SH-SY5Y (cell line): Measurements from ENCODE around the gene MRPL4.

Experiments used
- GATA2 ChIP-seq: IDR thresholded peaks from 2 replicates; pipeline ENCODE4 v1.6.1; 2011; ENCODE audit warnings: mild to moderate bottlenecking, low read depth, low read length
- GATA3 ChIP-seq: IDR thresholded peaks from 2 replicates; pipeline ENCODE4 v1.6.1; 2011; ENCODE audit warnings: low read depth, mild to moderate bottlenecking, low read length, moderate library complexity

Gene MRPL4

GRCh38 chr19:10224337-10224736 is 27.7 kb upstream of the MRPL4 start:
- TF ChIP-seq GATA3 = no peak
- no peak for TF ChIP-seq GATA2

- TF ChIP-seq GATA2 = no peak
- no peak for TF ChIP-seq GATA3
Measured at GRCh38 chr19:10226021-10226375, 26.0 kb upstream of the MRPL4 start.

- no peak for TF ChIP-seq GATA2
- TF ChIP-seq GATA3 = no peak
Measured at GRCh38 chr19:10226376-10227025, 25.5 kb upstream of the MRPL4 start.

GRCh38 chr19:10227026-10227971 is 24.7 kb upstream of the MRPL4 start:
- TF ChIP-seq GATA2 (no peak), GATA3 (no peak)

GRCh38 chr19:10228393-10228792 is 23.6 kb upstream of the MRPL4 start:
- TF ChIP-seq GATA3 (no peak), GATA2 (no peak)

- TF ChIP-seq GATA2 = no peak
- TF ChIP-seq GATA3 = no peak
Measured at GRCh38 chr19:10228920-10229319, 23.1 kb upstream of the MRPL4 start.

- TF ChIP-seq GATA2 (no peak), GATA3 (no peak)
Measured at GRCh38 chr19:10230173-10230860, 21.7 kb upstream of the MRPL4 start.

GRCh38 chr19:10230861-10231611 is 21.0 kb upstream of the MRPL4 start, which contains the start of gene S1PR2:
Gene S1PR2 (minus strand): TSS chr19:10231331. CDS start chr19:10224905, 6,426 bp downstream.
- TF ChIP-seq GATA2 (no peak), GATA3 (no peak)

- TF ChIP-seq GATA2 (no peak), GATA3 (no peak)
Measured at GRCh38 chr19:10231612-10232228, 20.3 kb upstream of the MRPL4 start.

- TF ChIP-seq GATA2 (no peak), GATA3 (no peak)
Measured at GRCh38 chr19:10233946-10234345, 18.1 kb upstream of the MRPL4 start.

GRCh38 chr19:10235003-10235402 is 17.0 kb upstream of the MRPL4 start:
- TF ChIP-seq GATA3 (no peak), GATA2 (no peak)

GRCh38 chr19:10237702-10238101 is 14.3 kb upstream of the MRPL4 start:
- TF ChIP-seq GATA3 = no peak
- TF ChIP-seq GATA2 = no peak

GRCh38 chr19:10238172-10238783 is 13.7 kb upstream of the MRPL4 start:
- no peak for TF ChIP-seq GATA3
- no peak for TF ChIP-seq GATA2

- TF ChIP-seq GATA2 (no peak), GATA3 (no peak)
Measured at GRCh38 chr19:10243606-10244005, 8.4 kb upstream of the MRPL4 start.
